Esophagus muscularis mucosa (tissue), 4 donors: ENCODE data around the gene CACNA2D3. TPM values are rescaled to one million over a fixed set of nuclear protein-coding genes. Genes with fewer than 3 reads are reported as not detected.

Experiments
- DNase-seq: peaks from one replicate; pipeline ENCODE4 v3.0.0-alpha.2; 2017; ENCODE audit errors: extremely low spot score
- H3K27ac ChIP-seq, 4 donors: fragments of 200-600 bp; sonication (generic); replicated peaks in 1 of 4; 1 replicate in 3 of 4; 2 replicates in 1 of 4; pipeline ENCODE4 v1.5.1; 2016 to 2019; ENCODE audit warnings: mild to moderate bottlenecking in 1 of 4
- H3K27me3 ChIP-seq, 4 donors: fragments of 200-600 bp; sonication (generic); one replicate each; pipeline versions ENCODE4 v1.5.1 to v1.6.0; 2016 to 2019
- H3K36me3 ChIP-seq, 4 donors: fragments of 200-600 bp; sonication (generic); one replicate each; pipeline ENCODE4 v1.5.1; 2016 to 2019
- H3K4me1 ChIP-seq, 4 donors: fragments of 200-600 bp; sonication (generic); one replicate each; pipeline ENCODE4 v1.5.1; 2016 to 2019
- H3K4me3 ChIP-seq, 4 donors: fragments of 200-600 bp; sonication (generic); 1 replicate in 2 of 4; 2 replicates in 2 of 4; pipeline ENCODE4 v1.5.1; 2016 to 2019; ENCODE audit warnings: mild to moderate bottlenecking in 4 of 4, moderate library complexity in 1 of 4
- H3K9me3 ChIP-seq, 4 donors: fragments of 200-600 bp; sonication (generic); 1 replicate in 3 of 4; 2 replicates in 1 of 4; pipeline ENCODE4 v1.5.1; 2016 to 2019
- EP300 ChIP-seq: sonication (generic); formaldehyde crosslinking; IDR thresholded peaks from one replicate; pipeline ENCODE4 v1.6.1; 2017; ENCODE audit warnings: antibody characterized with exemption
- POLR2A ChIP-seq: fragments of 450-650 bp; IDR thresholded peaks from one replicate; pipeline ENCODE4 v1.6.1; 2017; ENCODE audit warnings: antibody characterized with exemption, moderate library complexity, mild to moderate bottlenecking, low read depth
- POLR2AphosphoS5 ChIP-seq, 2 donors: sonication (generic); formaldehyde crosslinking; IDR thresholded peaks; one replicate each; pipeline ENCODE4 v1.6.1; 2017; ENCODE audit warnings: antibody characterized with exemption in 2 of 2
- WGBS: methylation state at CpG from one replicate; pipeline ENCODE4 v1.1.5; 2018; 5-methylcytosine and 5-hydroxymethylcytosine counted together
- intact Hi-C: fragments of 100-400 bp; cut with DNase I; formaldehyde crosslinking; loops from one replicate; pipeline ENCODE4 v1.15.1; 2023
- total RNA-seq, 4 donors: library from RNA; depleted of rRNA; stranded (reverse); fragments of >200 nt; gene quantifications; one replicate each; pipeline versions ENCODE4 v1.1.0 to v1.2.1, GENCODE V29; 2016
- TF ChIP-seq, protein P1 (sequence below), 3 experiments: fragments of 200-600 bp in 2 of 3; fragments of 450-650 bp in 1 of 3; sonication (generic) in 2 of 3; IDR thresholded peaks; one replicate each; pipeline ENCODE4 v1.5.1; 2017 to 2019; ENCODE audit warnings: antibody characterized with exemption in 3 of 3, mild to moderate bottlenecking in 2 of 3, moderate library complexity in 1 of 3

CACNA2D3 gene
- total RNA-seq, 4 donors from 2014 or later: 2.5 to 6.3 (median 3.9) TPM

DNA sequence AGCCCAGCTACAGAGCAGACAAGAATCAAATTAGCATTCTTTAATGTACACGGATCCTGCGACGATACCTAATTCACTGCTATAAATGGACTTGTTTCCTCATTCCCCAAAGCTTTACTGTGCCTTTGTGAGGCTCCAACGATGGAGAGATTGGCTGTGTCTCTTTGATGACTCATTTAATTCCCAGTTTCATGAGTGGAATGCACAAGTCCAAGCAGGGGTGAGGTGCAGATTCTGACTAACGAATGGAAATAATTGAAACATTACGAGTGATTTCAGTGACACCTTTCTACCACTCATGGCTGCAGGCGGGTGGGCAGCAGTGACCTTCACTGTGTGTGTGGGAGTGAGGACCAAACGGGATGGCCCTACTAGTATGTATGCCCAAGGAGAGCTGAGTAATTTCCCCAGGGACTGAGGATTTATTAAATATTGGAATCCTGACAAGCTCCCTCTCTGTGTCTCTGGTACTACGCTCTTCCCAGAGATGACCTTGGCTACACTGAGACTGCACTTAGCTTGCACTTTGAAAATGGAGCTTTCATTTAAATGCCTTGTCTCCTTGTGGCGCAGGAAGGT, 156.7 kb downstream of the CACNA2D3 start:
- intact Hi-C loops: no loop called here
- Histone ChIP-seq H3K27ac (no peak overlapping the region), H3K9me3 (no peaks in the 10 kb centered on the region), H3K36me3 (no peaks in the 10 kb centered on the region), H3K4me1 (no peaks in the 10 kb centered on the region), H3K27me3 (peaks cover 0 to 5% (median 0%) of the 10 kb centered on the region in 4 donors), H3K4me3 (no peak overlapping the region)
- DNase-seq: no peak
- TF ChIP-seq POLR2AphosphoS5 (IDR thresholded peaks at IDR 0.05) (no peak), EP300 (no peak)
- WGBS: 87% methylated on average over 10 of the region's 10 CpGs

DNA sequence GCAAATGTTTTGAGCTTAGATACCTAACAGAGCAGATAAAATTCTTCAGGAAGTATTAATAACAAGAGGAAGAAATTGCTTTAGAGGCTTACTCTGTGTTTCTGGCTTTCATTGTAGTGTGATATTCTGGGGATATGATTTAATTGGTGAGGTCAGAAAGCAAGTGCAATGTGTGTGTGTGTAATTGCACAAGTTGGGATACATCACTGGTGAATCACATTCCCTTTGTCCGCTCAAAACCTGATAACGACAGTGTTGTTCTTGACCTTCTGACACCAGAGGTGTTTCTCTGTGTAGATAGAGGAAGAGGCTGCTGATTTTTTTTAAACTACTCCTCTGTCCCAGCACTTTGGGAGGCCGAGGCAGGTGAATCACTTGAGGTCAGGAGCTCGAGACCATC, 161.1 kb downstream of the CACNA2D3 start:
- intact Hi-C loops: no loop called here
- WGBS: 63% methylated on average over 4 of the region's 4 CpGs

DNA sequence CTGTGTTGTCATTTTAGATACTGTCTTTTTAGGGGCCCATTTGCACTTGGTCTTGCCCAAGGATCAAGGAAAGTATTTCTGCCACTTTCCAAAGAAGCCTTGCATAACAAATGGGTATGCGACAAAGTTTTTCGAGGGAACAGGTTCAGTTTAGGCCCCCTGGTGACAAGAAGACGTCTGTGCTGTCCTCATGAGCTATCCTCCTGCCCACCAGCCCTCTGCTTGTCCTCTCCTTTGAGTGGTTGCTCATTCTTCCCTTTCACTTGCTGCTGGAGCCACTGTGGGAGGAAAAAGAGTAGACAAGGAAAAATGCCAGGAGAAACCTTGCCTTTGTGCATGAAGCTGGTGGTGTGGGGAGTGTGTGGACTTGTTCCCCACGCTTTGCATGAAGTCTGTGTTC, 171.9 kb downstream of the CACNA2D3 start:
- no peaks in the 10 kb centered on the region for H3K9me3 ChIP-seq
- no peaks in the 10 kb centered on the region for H3K36me3 ChIP-seq
- intact Hi-C loops: no loop called here
- no peaks in the 10 kb centered on the region for H3K27me3 ChIP-seq
- no peaks in the 10 kb centered on the region for H3K4me1 ChIP-seq
- no peak for DNase-seq
- no peak overlapping the region for H3K4me3 ChIP-seq
- TF ChIP-seq, protein P1, sequence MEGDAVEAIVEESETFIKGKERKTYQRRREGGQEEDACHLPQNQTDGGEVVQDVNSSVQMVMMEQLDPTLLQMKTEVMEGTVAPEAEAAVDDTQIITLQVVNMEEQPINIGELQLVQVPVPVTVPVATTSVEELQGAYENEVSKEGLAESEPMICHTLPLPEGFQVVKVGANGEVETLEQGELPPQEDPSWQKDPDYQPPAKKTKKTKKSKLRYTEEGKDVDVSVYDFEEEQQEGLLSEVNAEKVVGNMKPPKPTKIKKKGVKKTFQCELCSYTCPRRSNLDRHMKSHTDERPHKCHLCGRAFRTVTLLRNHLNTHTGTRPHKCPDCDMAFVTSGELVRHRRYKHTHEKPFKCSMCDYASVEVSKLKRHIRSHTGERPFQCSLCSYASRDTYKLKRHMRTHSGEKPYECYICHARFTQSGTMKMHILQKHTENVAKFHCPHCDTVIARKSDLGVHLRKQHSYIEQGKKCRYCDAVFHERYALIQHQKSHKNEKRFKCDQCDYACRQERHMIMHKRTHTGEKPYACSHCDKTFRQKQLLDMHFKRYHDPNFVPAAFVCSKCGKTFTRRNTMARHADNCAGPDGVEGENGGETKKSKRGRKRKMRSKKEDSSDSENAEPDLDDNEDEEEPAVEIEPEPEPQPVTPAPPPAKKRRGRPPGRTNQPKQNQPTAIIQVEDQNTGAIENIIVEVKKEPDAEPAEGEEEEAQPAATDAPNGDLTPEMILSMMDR (IDR thresholded peaks at IDR 0.05): no peak
- TF ChIP-seq POLR2A (no peak), EP300 (no peak), POLR2AphosphoS5 (IDR thresholded peaks at IDR 0.05) (no peak)
- H3K27ac ChIP-seq: no peak overlapping the region
- WGBS: 53% methylated on average over 4 of the region's 4 CpGs

More for the DNA sequence above, 161.1 kb downstream of the CACNA2D3 start:
- H3K9me3 ChIP-seq: no peaks in the 10 kb centered on the region
- peaks cover 0 to 5% (median 0%) of the 10 kb centered on the region in 4 donors for H3K27me3 ChIP-seq
- no peaks in the 10 kb centered on the region for H3K36me3 ChIP-seq
- DNase-seq: no peak
- no peak overlapping the region for H3K4me3 ChIP-seq
- no peak overlapping the region for H3K27ac ChIP-seq
- H3K4me1 ChIP-seq: no peaks in the 10 kb centered on the region
- no peak for TF ChIP-seq POLR2A
- no peak for TF ChIP-seq POLR2AphosphoS5 (IDR thresholded peaks at IDR 0.05)
- TF ChIP-seq EP300: no peak
- TF ChIP-seq, protein P1 (IDR thresholded peaks at IDR 0.05): no peak

- TF ChIP-seq POLR2A (no peak), EP300 (no peak), POLR2AphosphoS5 (IDR thresholded peaks at IDR 0.05) (no peak)
- TF ChIP-seq, protein P1 (IDR thresholded peaks at IDR 0.05): no peak
- WGBS: 65% methylated on average over 8 of the region's 8 CpGs
- Histone ChIP-seq H3K9me3 (no peaks in the 10 kb centered on the region), H3K4me1 (no peaks in the 10 kb centered on the region), H3K27me3 (no peaks in the 10 kb centered on the region), H3K27ac (no peak overlapping the region), H3K36me3 (no peaks in the 10 kb centered on the region), H3K4me3 (no peak overlapping the region)
- intact Hi-C loops: no loop called here
- DNase-seq: no peak
Measured at GRCh38 chr3:54296531-54296930, 174.2 kb downstream of the CACNA2D3 start.

DNA sequence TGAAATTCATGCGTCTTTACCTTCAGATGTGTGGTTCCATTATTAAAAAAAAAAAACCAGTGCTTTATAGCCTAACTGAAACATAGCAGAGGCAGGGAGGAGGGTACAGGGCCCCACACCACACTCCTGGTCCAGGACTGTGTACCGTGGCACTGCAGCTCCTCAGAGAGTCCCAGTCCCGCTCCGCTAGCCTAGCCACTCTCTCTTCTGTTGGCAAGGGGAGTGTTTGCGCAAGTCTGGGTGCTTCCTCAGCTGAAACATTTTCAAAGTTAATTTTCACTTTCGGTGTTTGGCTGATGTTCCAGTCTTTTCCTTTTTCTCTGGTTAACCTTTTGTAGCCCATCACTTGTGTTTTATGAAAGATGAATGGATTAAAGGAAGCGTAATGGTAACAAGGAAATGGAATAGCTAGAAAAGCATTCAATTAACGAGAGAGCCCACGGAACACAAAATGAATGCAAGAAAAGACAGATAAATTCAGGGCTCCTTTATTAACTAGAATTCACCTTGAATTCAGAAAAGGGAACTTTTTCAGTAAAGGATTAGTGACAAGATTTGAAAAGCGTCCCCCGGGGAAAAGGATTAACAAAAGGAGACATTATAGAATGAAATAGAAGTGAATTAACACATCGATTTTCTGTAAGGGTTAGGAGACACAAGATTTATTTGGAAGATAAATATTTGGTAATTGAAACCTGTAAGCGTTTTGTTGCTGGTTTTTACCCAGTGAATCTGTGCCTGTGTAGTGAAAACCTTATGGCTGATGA, 177.0 kb downstream of the CACNA2D3 start:
- H3K4me3 ChIP-seq: no peak overlapping the region
- no peaks in the 10 kb centered on the region for H3K27me3 ChIP-seq
- H3K36me3 ChIP-seq: no peaks in the 10 kb centered on the region
- 68% methylated on average over 13 of the region's 13 CpGs for WGBS
- intact Hi-C loops: no loop called here
- no peak for DNase-seq
- H3K27ac ChIP-seq: no peak overlapping the region
- TF ChIP-seq POLR2A: no peak
- no peak for TF ChIP-seq EP300
- no peak for TF ChIP-seq POLR2AphosphoS5 (IDR thresholded peaks at IDR 0.05)
- TF ChIP-seq, protein P1 (IDR thresholded peaks at IDR 0.05): no peak
- H3K9me3 ChIP-seq: no peaks in the 10 kb centered on the region
- H3K4me1 ChIP-seq: peaks cover 0 to 6% (median 2%) of the 10 kb centered on the region in 4 donors
